OCI-LY1 (cell line): ENCODE data around the gene RNU1-4.
"Not testable (repeated sequence)": the region's sequence is repeated elsewhere in the genome, so short reads cannot be mapped to it uniquely, and the experiment has no call there.

Experiments used
- H2AFZ ChIP-seq: fragments of 200-600 bp; sonication (generic), shearing (Covaris generic); 2 replicates; pipeline ENCODE4 v1.6.0; 2014; ENCODE audit warnings: antibody characterized with exemption, mild to moderate bottlenecking, low read length
- H3F3A ChIP-seq: fragments of 200-600 bp; sonication (generic), shearing (Covaris generic); 2 replicates; pipeline ENCODE4 v1.6.0; 2014; ENCODE audit warnings: mild to moderate bottlenecking, antibody characterized with exemption, low read length, moderate library complexity; ENCODE audit not compliant: insufficient read depth
- H3K27ac ChIP-seq: fragments of 200-600 bp; sonication (generic); 2 replicates; pipeline ENCODE4 v1.5.1; 2014; ENCODE audit warnings: low read length, mixed run types, mild to moderate bottlenecking, low read depth; ENCODE audit not compliant: poor library complexity, severe bottlenecking
- H3K27me3 ChIP-seq: fragments of 200-600 bp; sonication (generic); 2 replicates; pipeline ENCODE4 v1.6.0; 2014; ENCODE audit warnings: antibody characterized with exemption, mild to moderate bottlenecking, low read length, moderate library complexity; ENCODE audit not compliant: insufficient read depth
- H3K36me3 ChIP-seq: fragments of 200-600 bp; sonication (generic); 2 replicates; pipeline ENCODE4 v1.6.1; 2014; ENCODE audit warnings: mild to moderate bottlenecking, antibody characterized with exemption, low read length, moderate library complexity, mixed read lengths; ENCODE audit not compliant: insufficient read depth
- H3K4me1 ChIP-seq: fragments of 200-600 bp; sonication (generic); 2 replicates; pipeline ENCODE4 v1.5.1; 2014; ENCODE audit warnings: mild to moderate bottlenecking, low read length, moderate library complexity; ENCODE audit not compliant: insufficient read depth, severe bottlenecking
- H3K4me2 ChIP-seq: fragments of 200-600 bp; sonication (generic), shearing (Covaris generic); 2 replicates; pipeline ENCODE4 v1.6.1; 2014; ENCODE audit warnings: low read length
- H3K4me3 ChIP-seq: fragments of 200-600 bp; sonication (generic); 2 replicates; pipeline ENCODE4 v1.5.1; 2014; ENCODE audit warnings: low read length, low read depth, mild to moderate bottlenecking, mixed read lengths; ENCODE audit not compliant: poor library complexity, severe bottlenecking
- H3K79me2 ChIP-seq: fragments of 200-600 bp; shearing (Covaris generic); 2 replicates; pipeline ENCODE4 v1.6.1; 2016; ENCODE audit warnings: mixed run types, low read length, mixed read lengths; ENCODE audit not compliant: insufficient read depth
- H3K9ac ChIP-seq: fragments of 200-600 bp; sonication (generic), shearing (Covaris generic); 2 replicates; pipeline ENCODE4 v1.6.1; 2014; ENCODE audit warnings: mild to moderate bottlenecking, low read length, mixed read lengths
- H3K9me2 ChIP-seq: fragments of 200-600 bp; sonication (generic), shearing (Covaris generic); 2 replicates; pipeline ENCODE4 v1.6.1; 2014; ENCODE audit warnings: low read depth, mild to moderate bottlenecking, low read length, mixed read lengths
- H3K9me3 ChIP-seq: fragments of 200-600 bp; shearing (Covaris generic); 2 replicates; pipeline ENCODE4 v1.6.1; 2014; ENCODE audit warnings: low read length, mixed read lengths
- H4K20me1 ChIP-seq: fragments of 200-600 bp; sonication (generic), shearing (Covaris generic); 2 replicates; pipeline ENCODE4 v1.6.0; 2016; ENCODE audit warnings: mild to moderate bottlenecking, low read length; ENCODE audit not compliant: insufficient read depth

The RNU1-4 gene

DNA sequence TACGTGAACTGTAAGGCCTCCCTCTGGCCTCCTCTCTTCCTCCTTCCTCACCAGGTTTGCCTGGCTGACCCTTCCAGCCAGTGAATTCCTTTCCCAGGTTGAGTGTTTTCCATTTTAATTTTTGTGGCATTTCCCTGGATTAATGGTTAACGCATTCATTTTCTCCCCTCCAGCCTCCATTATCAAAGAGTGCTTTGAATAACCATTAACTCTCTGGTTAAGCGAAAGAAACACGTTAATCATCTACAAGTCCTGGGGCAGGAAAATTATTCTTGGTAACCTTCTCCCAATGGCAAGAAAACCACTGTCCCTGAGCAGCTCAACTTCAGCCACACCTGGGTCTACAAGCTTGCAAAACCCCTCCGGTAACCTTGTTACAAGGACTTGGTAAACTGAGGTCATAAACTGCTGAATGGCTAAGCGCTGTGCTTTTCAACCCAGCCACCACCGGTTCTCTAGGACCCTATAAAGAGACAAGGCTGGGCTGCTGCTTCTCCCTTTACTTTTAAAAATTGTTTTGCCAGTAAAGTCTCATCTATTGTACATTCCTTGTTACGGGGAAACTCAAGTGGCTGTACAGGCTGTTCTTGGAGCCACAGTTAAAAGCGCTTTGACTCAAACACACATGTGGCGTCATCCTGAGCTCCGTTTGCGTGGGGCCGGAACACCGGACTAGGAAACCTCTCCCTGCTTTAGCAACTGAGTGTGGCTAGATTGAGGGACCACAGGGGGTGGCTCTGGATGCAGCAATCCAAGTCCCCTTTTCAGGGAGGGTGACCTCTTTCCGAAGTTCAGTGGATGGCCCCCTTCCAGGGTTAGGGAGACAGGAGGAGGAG is 24.7 kb downstream of the RNU1-4 start:
- H3K27ac ChIP-seq, H3K9ac ChIP-seq, H3K79me2 ChIP-seq, H3K36me3 ChIP-seq, H3K27me3 ChIP-seq, H3F3A ChIP-seq, H2AFZ ChIP-seq, H3K4me3 ChIP-seq, H3K4me2 ChIP-seq, H3K9me2 ChIP-seq, H4K20me1 ChIP-seq, H3K9me3 ChIP-seq, H3K4me1 ChIP-seq: not testable (repeated sequence)

DNA sequence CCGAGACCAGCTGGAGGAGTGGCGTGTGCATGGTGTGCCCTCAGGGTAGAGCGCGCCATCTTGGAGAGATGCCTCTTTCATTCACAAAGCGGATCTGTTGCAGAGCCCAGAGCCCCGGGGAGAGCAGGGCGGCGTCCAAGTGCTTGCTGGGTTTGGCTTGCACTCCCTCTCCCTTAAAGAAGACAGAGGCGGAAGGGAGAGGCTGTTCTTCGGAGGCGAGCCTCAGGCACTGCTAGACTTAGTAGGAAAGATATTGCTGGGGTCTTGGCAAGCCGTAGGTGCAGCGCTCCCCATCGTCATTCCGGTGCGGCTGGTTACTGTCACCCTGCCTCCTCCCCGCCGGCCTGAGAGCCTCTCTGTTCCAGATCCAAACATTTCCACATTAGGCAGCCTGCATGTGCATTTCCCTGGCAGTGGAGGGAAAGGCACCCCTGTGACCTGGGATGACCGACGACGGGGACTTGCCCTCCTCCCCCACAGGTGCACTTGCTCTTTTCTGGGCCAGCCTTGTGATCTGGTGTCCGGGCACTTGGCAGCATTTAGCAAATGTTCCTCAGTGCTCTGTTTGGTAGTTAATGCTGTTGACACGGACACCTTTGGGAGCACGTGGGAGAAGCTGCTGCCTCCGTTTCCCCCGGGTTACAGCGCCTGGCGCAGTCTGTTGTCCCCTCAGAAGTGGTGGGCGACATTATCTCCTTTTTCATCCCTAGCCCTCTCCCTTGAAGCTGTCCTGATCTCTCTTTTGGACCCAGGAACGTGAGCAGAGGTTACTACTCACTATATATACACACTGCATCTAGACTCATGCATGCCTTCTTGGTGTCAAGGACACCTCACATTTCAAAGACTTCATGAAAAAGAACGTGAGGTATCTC is 25.7 kb downstream of the RNU1-4 start:
- not testable (repeated sequence) for H3K4me3 ChIP-seq, H3K27ac ChIP-seq, H3K79me2 ChIP-seq, H2AFZ ChIP-seq, H3K9me3 ChIP-seq, H4K20me1 ChIP-seq, H3K27me3 ChIP-seq, H3K9ac ChIP-seq, H3K4me1 ChIP-seq, H3K9me2 ChIP-seq, H3K4me2 ChIP-seq, H3F3A ChIP-seq, H3K36me3 ChIP-seq

DNA sequence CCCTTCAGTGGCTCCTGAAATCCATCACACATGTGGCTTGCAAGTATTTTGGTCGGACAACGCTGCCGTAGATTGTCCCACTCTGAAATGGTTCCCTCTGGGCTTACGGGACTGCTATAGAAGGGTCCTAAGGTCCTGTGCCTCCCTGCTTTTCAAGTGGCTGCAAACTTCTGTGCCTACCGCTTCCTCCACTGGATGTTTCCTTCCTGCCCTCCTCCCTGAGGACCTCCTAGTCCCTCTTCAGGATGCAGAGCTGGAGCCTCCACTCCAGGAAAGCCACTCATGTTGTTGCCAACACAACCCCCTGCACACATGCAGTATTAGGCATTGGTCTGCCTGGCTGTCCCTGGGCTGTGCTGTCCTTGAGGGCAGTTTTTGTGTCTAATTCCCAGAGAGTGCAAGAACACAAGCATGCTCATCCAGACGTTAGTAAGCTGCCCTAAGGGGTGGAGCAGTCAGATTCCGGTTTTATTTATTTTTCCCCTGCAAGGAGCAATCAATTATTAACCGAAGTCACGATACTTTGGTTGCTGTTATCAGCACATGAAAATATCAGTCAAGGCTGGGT is 26.5 kb downstream of the RNU1-4 start:
- not testable (repeated sequence) for H3K27me3 ChIP-seq, H3K9me2 ChIP-seq, H3K9ac ChIP-seq, H3K36me3 ChIP-seq, H3K4me3 ChIP-seq, H2AFZ ChIP-seq, H3F3A ChIP-seq, H4K20me1 ChIP-seq, H3K4me2 ChIP-seq, H3K27ac ChIP-seq, H3K4me1 ChIP-seq, H3K79me2 ChIP-seq, H3K9me3 ChIP-seq

DNA sequence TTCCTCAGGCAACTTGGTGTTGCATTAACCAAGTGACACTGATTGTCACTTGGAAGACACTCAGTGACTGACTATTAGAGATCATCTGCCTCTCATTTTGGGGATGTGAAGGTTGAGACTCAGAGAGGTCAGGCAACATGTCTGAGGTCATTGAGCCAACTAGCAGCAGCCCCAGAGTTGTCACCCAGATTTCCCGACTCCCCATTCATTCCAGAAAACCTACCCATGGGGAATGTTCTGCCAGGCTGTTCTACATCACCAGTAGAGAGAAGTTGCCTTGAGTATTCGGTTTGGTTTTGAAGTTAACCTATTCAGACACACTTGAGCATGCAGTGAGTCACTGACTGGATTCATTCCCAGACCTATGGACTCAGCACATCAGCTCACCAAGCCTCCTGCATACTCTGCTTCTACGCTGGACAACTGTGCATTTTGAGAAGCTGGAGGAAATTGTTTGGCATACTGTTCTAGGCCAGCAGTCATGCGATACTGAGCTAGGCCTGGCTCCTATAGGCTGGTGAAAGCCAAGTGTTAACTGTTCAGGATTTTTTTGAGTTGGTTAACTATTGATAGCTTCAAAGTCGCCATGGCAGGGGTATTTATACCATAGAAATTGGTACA is 29.9 kb downstream of the RNU1-4 start:
- H3K27ac ChIP-seq, H4K20me1 ChIP-seq, H3K4me2 ChIP-seq, H3K9ac ChIP-seq, H3F3A ChIP-seq, H3K79me2 ChIP-seq, H2AFZ ChIP-seq, H3K4me3 ChIP-seq, H3K27me3 ChIP-seq, H3K9me2 ChIP-seq, H3K4me1 ChIP-seq, H3K36me3 ChIP-seq, H3K9me3 ChIP-seq: not testable (repeated sequence)

DNA sequence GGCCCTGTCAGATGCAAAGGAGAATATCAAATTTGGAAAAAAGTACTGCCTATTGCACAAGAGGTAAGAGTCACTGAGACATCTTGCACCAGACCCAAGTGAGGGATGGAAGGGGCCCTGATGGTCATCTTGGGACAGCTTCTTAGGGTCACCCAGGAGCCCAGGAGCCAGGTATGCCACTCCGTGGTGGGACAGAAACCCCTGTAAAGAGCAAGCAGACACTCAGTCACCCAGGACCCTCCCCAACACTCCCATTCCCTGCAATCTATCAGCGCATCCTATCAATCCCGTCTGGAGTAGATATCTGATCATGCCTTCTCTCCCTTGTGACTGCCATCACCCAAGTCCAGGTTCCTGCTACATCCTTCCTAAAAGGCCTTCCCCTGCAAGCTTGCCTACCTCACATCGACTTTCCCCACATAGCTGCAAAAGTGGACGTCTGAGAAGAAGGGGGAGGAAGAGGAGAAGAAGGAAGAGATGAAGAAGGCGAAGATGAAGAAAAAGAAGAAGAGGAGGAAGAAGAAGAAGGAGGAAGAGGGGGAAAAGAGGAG is 30.7 kb downstream of the RNU1-4 start:
- H3K4me2 ChIP-seq, H3K79me2 ChIP-seq, H3F3A ChIP-seq, H2AFZ ChIP-seq, H3K27ac ChIP-seq, H3K27me3 ChIP-seq, H3K9me3 ChIP-seq, H3K9ac ChIP-seq, H3K9me2 ChIP-seq, H3K4me3 ChIP-seq, H4K20me1 ChIP-seq, H3K36me3 ChIP-seq, H3K4me1 ChIP-seq: not testable (repeated sequence)

DNA sequence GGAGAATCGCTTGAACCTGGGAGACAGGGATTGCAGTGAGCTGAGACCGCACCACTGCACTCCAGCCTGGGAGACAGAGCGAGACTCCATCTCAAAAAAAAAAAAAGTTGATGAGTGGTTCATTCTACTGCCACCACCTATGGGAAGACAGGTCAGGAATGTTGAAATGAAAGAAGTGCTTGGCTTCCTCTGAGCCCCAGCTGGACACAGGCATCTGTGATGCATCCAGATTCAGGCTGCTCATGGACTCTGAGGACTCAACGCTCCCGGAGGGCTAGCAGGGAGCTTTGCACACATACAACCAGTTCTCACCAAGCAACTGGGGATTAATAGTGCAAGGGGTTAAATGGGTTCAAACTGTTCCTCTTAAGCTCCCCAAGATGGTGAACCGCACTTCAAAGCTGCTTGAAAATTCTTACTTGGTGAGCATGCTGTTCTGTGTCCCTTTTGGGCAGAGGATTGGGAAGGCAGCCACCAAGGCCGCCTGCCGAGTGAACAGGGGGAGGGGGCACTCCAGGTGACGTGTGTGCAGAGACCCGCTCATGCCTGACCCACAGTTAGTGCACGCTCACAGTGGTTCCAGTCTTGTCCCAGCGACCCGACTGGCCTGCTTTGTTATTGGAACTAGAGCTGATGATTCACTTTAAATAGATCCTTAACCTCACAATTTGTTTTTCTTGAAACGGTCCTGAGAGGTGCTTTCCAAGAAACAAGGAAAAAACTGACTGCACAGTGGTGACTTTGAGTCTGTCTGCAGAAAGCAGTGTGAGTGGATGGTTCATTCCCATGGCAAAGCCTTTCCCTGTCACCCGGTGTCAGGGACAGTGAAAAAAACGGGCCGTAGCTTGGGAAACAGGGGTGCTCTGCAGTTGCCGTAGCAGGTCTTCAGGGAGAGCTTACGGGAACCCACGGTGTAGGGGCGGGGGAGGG is 32.2 kb downstream of the RNU1-4 start:
- not testable (repeated sequence) for H3K4me1 ChIP-seq, H3K4me2 ChIP-seq, H3K27ac ChIP-seq, H3K79me2 ChIP-seq, H2AFZ ChIP-seq, H3K9ac ChIP-seq, H4K20me1 ChIP-seq, H3K9me2 ChIP-seq, H3K9me3 ChIP-seq, H3K27me3 ChIP-seq, H3F3A ChIP-seq, H3K36me3 ChIP-seq, H3K4me3 ChIP-seq
